M059J (cell line): ENCODE data around the gene KRTAP22-1. TPM values are rescaled to one million over a fixed set of nuclear protein-coding genes. Genes with fewer than 3 reads are reported as not detected.

Source experiments
- DNase-seq: peaks from one replicate; pipeline ENCODE4 v3.0.0-alpha.2; 2012; ENCODE audit warnings: low read depth
- total RNA-seq: library from RNA; depleted of rRNA; stranded (reverse); fragments of >200 nt; shearing (Covaris generic); gene quantifications from 2 replicates; pipeline ENCODE4 v1.2.3, GENCODE V29; 2014; rRNA removed

The KRTAP22-1 gene
- not detected in 2 replicates for total RNA-seq

- no peak for DNase-seq
Measured at GRCh38 chr21:30600787-30601186, at the start of gene KRTAP22-1. Gene KRTAP22-1, plus strand, starts transcription at chr21:30601087.

- no peak for DNase-seq
Measured at GRCh38 chr21:30552782-30553181, 48.1 kb upstream of the KRTAP22-1 start.

DNA sequence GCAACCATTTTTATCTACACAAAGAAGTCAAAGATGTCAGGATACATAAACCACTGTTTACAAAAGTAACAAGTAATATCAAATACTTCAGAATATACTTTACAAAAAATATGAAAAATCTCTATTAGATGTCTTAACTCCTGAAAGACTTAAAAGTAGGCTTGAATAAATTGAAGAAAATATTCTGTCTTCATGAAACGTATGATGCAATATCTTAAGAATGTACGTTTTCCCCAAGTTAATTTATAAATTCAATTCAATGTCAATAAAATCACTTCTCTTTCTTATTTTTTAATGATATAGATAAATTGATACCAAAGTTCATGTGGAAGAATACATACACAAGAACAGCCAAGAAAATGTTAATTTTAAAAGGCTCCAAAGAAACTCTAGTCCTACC is 45.8 kb upstream of the KRTAP22-1 start:
- no peak for DNase-seq

DNA sequence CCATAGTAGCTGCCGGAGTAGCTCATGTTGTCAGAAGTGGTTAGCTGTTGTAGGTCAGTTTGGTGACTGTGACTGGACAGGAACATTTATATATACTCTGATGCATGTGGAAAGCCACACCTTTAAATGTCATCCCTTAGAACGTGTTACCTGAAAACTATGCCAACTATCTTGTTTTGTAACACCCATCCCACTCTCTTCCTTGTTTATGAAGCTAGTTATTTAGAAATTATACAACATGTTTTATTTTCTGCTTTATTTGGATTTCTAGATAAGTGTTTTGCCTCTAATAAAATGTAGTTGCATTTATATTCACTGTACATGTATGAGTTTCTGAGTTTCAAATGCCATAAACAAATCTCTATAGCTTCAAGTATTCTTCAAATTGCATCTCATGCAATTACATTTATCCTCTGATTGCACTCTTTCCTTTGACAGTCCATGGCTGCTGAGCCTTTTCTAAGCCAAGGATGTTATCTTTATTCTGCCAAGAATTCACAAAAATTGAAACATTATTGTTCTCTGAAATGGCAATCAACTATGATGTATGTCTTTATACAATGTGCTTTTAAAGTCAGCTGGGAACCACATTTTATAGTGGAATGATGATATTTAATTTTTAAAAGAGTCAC is 39.5 kb upstream of the KRTAP22-1 start, which contains the start of gene KRTAP19-7:
Gene KRTAP19-7, minus strand, starts transcription at position 51 of the 632 bp plus-strand sequence. Its CDS starts 25 bp downstream, at position 26.
- DNase-seq = no peak

DNA sequence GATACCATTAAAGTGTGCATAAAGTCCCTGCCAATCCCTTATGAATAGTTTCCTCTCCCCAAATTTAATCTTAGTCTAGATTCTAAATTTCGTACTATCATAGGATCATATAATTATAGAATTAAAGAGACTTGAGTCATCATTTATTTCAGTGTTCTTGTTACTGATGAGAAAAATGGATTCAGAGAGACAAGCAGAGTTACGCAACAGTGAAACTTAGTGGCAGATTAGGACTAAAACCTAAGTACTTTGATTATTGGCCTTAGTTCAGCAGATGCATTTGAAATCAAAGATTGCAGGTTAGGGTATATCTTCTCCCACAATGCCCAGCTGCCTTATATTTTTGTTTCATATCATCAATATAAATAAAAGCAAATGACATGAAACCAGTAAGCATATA is 38.9 kb upstream of the KRTAP22-1 start:
- DNase-seq = no peak

- DNase-seq = no peak
Measured at GRCh38 chr21:30563072-30563471, 37.8 kb upstream of the KRTAP22-1 start.

- DNase-seq = no peak
Measured at GRCh38 chr21:30563630-30564029, 37.3 kb upstream of the KRTAP22-1 start.

DNA sequence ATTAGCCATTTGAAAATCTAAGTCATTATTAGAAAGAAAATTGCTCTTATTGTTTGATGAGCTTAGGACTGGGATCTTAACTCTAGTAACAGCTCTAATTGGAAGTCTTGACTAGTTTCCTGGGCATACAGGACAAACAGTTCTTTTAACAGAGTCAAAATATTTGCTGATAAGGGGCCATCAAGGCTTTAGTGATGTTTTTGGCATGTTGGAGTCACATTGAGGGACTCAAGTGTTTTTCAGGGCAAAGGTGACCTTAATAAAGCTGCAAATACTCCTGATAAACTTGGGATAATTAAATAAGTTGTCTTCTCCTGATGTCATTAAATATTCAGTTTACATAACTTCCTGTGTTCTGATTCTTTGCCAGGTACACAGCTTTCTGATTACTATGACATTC is 33.3 kb upstream of the KRTAP22-1 start:
- DNase-seq = no peak

GRCh38 chr21:30577766-30578165 is 23.1 kb upstream of the KRTAP22-1 start:
- DNase-seq = no peak

DNA sequence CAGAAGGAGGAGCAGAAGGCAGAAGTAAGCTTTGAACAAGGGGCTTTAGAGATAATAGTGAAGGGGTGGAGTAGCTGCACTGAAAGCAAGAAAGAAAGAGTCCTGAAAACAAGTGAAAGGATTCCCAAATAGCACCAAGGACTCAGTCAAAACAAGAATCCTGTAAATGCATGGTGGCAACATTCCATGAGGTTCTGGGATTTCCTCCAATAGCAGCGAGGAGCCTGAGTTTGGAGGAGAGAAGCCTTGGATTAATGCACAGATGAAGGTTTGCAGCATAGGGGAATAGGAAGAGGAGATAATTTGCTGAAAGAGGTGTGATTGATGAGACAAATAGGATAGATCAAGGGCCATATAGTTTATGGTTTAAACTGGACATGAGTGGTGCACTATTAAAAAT is 21.5 kb upstream of the KRTAP22-1 start:
- DNase-seq = no peak

DNA sequence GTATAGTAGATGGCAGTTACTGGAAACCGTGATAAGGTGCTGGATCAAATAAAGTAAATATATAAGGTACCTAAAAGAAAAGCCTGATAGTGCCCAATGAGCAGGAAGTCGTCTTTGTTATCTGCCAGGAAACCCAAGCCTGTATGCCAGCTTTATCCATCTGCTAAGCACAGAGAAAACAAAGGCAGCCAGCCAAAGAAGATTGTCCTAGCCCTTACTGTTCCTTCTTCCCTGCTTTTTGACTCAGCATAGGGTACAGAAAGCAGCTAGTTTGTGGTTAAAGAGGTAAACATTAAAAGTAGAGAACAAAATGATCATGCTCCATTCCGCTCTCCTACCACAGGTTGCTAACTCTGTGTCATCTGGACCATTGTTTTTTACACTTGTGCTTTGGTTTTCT is 20.8 kb upstream of the KRTAP22-1 start:
- DNase-seq = no peak

DNA sequence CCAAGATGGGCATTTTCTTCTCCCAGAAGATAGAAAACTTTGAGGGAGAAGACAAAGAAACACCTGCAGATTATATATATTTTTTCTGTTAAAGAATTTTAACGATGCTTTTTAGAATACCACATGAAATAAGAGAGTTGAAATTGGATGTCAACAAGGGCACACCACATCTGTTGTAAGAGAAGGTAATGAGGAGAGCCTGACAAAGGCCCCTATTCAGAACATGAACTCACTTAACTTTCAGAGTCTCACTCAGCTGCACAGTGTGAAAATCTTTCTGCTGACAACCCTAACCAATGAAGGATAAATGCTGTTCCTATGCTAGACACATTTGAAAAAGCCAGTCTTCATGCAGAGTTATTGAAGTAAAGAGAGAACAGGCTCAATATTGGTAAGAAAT is 18.0 kb upstream of the KRTAP22-1 start:
- no peak for DNase-seq

DNA sequence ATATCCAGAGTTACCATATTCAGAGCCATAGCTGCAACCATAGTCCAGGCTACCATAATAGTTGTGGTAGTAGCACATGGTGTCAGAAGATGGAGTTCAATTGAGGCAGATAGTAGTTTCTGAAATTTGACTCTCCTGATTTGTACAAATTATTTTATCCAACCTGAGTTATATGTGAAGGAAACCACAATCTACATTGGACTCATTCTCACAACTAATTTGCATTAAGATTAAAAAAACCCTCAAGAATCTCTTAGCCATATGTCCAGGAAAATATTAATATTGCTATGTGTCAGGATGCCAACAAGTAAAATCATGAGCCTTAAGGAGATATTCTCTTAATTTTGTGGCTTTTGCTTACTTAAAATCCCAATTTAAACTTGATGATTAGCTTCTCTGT is 10.6 kb upstream of the KRTAP22-1 start, which contains the start of gene KRTAP22-2:
Gene KRTAP22-2, minus strand, starts transcription at position 101 of the 400 bp plus-strand sequence.
- DNase-seq = no peak

DNA sequence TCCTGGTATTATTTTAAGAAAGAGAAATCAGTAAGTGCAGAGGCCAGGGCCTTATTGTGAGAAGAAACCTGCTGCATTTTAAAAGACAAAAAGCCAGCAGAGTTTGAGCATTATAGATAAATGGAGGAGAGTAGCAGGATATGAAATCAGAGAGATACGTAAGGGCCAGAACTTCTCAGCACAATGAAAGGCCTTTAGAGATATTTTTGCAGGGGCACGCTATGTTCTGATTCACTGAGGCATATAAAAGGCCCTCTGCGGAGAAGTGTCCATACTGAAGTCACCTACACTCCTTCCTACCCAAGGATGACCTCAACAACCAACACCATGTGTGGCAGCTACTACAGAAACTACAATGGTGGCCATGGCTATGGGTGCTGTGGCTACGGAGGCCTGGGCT is 8.7 kb upstream of the KRTAP22-1 start, which contains the start of gene KRTAP6-3:
Gene KRTAP6-3, plus strand, starts transcription at position 301 of the 400 bp plus-strand sequence. Its CDS starts 6 bp downstream, at position 307.
- no peak for DNase-seq

GRCh38 chr21:30598802-30599201 is 2.1 kb upstream of the KRTAP22-1 start, which contains the start of gene KRTAP6-2:
Gene KRTAP6-2, minus strand, starts transcription at chr21:30598902. Its CDS starts 28 bp downstream, at chr21:30598874.
- no peak for DNase-seq

- DNase-seq = no peak
Measured at GRCh38 chr21:30605968-30606367, 5.1 kb downstream of the KRTAP22-1 start.

DNA sequence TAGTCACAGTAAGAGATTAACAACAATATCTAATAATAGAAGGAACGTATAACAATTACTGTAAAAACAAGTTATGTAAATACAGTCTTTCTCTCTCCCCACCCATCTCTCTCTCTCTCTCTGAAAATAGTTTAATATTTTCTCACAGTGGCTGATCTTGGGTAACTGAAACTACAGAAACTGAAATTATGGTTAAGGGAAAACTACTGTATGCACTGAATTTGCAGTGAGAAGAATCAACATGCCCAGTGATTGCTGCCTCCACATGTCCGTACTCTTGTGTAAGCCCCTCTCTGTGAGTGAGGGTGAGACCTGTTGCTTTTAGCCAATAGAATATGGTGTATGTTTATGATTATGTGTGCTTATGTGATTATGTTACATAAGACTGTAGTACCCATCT is 11.2 kb downstream of the KRTAP22-1 start:
- no peak for DNase-seq

DNA sequence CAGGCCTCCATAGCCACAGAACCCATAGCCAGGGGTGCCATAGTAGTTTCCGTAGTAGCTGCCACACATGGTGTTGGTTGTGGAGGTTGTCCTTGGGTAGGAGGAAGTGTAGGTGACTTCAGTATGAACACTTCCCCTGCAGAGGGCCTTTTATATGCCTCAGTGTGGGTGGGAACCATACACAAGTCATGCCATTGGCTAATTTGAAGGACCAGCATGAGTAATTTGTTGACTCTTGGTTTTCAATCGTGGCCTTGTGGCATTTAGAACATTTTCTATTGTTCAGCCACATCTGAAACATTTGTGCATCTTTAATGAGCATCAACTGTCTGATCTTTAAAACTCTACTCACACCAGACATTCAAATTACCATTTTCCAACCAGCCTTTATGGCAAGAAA is 12.9 kb downstream of the KRTAP22-1 start, which contains the start of gene KRTAP6-1:
Gene KRTAP6-1, minus strand, starts transcription at position 95 of the 400 bp plus-strand sequence. Its CDS starts 26 bp downstream, at position 69.
- no peak for DNase-seq

DNA sequence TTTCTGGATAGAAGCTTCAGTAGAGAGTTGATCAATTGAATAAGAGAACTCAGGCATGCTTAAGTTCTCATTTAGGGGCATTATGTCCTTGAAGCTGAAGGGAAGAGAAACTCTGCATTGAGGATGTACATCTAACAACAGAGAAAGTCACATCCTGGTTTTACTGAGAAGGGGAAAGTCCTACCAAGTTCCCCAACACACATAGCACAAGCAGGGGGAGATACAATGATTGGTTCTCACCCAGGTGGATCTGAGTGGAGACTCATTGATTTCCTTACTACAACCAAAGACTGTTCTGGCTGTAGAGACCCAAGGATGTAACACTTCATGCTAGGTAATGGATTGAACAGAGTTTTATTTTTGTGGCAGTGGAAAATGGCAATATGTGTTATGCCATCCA is 14.3 kb downstream of the KRTAP22-1 start:
- DNase-seq = no peak

DNA sequence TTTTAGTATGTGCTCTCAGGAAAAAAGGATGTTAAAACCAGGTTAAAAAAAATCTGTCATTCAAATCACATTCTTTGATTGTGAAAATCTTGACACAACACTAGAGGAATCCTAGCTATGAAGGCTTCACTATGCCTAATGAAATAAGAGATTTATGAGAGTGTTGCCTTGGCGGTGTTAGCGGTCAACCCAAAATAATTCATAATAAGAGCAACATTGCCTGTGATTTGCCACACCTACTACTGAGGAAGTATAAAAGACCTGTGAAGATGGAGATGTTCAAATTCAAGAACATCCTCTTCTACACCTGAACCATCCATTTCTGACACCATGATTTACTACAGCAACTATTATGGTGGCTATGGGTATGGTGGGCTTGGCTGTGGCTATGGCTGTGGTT is 15.2 kb downstream of the KRTAP22-1 start, which contains the start of gene KRTAP20-1:
Gene KRTAP20-1, plus strand, starts transcription at position 301 of the 400 bp plus-strand sequence. Its CDS starts 30 bp downstream, at position 331.
- no peak for DNase-seq

GRCh38 chr21:30620080-30620479 is 19.2 kb downstream of the KRTAP22-1 start:
- no peak for DNase-seq

GRCh38 chr21:30620522-30620921 is 19.6 kb downstream of the KRTAP22-1 start, which contains the start of gene KRTAP20-4:
Gene KRTAP20-4, plus strand, starts transcription at chr21:30620627.
- DNase-seq = no peak

- no peak for DNase-seq
Measured at GRCh38 chr21:30623362-30623761, 22.5 kb downstream of the KRTAP22-1 start.
